GM21825 (cell line): ENCODE data around the gene SLC35E3.

Experiments
- ATAC-seq: cut with Tn5 transposase; IDR thresholded peaks from one replicate; pipeline ENCODE4 v1.9.1; 2021; ENCODE audit warnings: mild to moderate bottlenecking, moderate library complexity; ENCODE audit not compliant: unreplicated experiment

SLC35E3 gene

DNA sequence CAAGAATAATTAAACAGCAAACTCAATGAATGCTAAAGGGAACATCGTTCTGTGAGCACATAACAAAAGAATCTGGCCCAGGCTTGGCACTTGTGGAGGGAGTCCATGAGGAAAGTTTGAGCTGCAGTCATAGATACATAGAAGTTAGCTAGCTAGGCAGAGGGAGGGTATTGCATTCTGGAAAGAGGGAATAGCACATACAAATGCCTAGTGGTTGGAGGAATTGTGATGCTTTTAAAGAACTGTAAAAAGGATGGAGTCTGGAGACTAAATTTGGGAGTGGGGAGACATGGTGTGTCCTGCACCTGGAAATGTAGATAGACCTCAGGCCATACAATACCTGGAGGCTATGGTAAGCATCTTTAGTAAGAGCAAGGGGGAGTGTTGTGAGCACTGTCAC lies 24.0 kb downstream of the SLC35E3 start:
- ATAC-seq, result no peak

DNA sequence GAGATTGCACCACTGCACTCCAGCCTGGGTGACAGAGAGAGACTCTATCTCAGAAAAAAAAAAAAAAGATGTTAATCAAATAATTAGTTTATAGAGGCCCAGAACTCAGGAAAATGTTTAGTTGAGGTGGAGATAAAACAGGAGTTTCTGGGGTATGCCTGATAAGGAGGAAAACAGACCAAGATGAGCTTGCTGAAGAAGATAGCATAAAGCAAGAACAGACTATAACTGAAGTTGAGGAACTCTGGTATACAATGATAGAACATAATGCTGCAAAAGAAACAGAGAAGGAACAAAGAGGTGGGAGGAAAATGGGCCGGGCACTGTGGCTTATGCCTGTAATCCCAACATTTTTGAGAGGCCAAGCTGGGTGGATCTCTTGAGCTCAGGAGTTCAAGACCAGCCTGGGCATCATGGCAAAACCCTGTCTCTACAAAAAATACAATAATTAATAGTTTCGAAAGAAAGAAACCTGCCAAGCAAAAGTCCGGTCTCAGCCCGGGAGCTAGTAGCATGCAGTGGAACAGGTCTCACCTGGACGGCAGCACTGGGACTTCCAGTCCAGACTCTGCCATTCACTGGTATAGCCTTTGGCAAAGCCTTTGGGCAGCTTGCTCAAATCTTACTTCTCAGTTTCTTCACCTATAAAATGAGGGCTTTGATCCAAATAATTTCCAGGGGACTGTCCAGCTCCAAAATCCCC lies 25.4 kb downstream of the SLC35E3 start:
- ATAC-seq, result no peak

DNA sequence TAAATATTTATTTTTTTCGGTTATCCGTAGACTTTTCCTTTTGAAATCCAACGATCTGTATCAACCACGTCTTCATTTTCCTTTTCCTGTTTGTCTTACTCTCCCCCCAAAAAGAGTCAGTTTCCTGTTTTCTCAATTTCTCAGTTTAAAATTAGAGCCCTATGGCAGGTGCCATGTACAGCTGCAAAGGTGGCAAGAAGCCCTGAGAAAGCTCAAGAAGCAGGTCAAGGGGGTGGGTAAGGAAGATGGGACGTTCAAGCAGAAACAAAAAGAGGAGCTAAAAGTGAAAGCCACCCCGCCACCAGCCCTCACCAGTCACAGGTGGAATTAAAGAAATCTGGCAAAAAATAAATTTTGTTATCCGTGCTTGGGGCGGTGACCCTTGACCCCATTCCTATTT lies 26.7 kb downstream of the SLC35E3 start:
- no peak for ATAC-seq

DNA sequence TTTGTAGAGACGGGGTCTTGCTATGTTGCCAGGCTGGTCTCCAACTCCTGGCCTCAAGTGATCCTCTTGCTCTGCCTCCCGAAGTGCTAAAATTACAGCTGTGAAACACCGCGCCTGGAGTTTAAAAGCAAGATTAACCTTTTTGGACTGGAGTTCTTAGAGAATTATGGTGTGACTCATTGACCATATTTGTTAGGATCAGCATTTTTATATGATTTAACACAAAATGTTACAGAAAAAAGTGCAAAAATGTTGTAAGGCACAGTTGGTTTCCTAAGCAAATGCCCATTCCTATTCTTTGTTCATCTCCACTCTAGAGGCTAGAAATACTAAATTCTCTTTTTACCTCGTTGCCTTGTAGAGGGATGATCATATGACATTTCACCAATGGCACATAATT lies 27.6 kb downstream of the SLC35E3 start:
- no peak for ATAC-seq

DNA sequence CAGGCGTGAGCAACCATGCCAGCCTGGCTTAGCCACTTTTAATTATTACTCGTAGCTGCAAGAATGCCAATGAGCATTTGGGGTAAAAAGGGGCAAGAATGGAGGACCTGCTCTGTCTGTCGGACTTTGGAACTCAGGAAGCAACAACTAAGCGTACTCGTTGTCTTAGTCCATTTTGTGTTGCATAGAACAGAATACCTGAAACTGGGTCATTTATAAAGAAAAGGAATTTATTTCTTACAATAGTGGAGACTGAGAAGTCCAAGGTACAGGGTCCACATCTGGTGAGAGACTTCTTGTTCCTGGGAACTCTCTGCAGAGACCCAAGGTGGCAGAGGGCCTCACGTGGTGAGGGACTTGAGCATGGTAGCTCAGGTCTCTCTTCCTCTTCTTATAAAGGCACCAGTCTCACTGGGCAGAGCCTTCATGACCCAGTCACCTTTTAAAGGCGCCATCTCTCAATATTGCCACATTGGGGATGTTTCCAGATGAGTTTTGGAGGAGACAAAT lies 29.2 kb downstream of the SLC35E3 start:
- ATAC-seq, result no peak

DNA sequence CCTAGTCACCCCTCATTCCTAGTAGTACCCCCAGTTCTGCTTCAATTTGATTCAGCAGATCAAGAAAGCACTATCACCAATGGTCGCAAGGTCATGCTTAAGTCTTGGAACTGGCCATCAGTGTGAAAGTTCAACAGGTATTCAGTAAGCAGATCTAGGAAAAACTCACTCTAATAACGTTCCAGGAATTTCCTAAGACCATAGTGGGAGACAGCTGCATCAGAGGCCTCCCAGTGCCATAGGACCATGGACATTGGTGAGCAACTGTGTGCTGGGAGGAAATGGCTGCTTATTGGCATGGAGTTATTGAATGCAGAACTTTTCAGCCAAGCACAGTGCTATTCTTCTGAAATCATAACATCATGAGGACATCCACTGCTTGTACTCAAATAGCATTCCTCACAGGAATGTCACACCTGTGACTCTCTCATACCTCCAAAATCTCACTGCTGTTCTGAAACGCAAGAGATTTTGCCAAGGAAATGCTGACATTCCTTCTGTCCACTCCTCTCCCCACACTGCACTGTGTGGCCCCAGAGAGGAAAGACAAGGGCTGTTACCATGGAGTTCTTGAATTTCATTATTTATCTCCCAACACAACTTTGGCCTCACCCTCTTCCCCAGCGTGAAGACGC lies 31.1 kb downstream of the SLC35E3 start:
- no peak for ATAC-seq

DNA sequence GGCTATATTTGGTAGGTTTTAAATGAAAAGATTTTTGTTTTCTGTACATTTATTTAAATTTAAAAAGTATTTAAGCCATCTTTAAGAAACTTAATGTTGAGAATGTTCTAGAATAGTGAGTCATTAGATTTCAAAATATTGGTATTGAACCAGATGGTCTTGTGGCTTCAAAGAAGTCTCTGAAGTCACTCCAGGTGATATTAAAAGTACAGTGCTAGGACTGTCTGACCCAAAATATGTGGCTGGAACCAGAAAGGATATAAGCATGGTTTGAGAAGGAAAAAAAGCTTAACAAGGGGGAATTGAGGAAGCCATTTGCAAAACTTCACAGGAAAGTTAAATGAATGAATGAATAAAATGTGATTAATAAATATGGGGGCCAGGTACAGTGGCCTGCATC lies 33.3 kb downstream of the SLC35E3 start:
- ATAC-seq, result no peak

DNA sequence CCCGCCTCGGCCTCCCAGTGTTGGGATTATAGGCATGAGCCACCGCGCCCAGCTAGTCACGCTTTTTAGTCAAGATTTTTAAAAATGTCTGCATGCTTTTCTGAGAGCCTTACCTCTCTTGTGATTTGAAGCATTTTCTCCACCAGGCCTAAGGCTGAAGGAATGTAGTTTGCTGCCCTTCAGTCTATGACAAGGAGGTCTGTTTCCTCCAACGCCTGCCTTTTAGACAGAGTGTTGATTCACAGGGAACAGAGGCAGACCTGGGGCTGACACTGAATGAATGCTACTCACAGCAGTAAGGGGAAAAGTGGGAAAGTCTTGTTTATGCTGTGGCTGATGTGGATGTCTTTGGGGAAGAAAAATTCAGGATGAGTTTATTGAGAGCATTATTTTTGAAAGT lies 34.8 kb downstream of the SLC35E3 start:
- ATAC-seq, result no peak

DNA sequence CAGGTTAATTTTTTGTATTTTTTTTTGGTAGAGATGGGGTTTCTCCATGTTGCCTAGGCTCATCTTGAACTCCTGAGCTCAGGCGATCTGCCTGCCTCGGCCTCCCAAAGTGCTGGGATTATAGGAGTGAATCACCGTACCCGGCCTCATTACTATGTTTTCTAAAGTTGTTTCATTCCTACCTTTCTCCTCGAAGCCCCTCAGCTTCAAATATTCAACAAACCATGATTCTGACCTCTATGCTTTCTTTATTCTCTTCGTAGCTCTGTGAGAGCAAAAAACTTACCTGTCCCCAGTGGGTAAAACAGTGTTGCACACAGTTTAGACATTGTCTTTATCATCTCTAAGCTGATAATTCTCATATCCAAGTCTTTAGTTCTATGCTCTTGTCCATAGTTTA lies 35.8 kb downstream of the SLC35E3 start:
- ATAC-seq, result no peak

DNA sequence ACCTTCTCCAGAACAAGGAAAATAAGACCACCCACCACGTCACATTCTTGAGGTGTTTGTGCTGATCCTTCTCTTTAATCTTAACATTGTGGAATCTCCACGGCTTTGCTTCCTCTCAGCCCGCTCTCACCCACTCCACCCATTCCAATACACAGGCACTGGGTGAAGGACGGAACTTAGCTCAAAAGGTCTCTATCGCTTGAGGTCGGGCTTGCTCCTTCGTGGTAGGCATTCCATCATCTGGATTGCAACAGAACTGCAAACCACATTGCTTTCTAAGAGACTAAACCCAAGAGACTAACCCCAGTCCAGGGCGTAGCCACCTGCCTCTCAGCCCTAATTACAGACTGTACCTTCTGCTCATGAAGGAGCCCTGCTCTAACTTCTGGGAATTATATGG lies 38.0 kb downstream of the SLC35E3 start:
- ATAC-seq, result no peak

DNA sequence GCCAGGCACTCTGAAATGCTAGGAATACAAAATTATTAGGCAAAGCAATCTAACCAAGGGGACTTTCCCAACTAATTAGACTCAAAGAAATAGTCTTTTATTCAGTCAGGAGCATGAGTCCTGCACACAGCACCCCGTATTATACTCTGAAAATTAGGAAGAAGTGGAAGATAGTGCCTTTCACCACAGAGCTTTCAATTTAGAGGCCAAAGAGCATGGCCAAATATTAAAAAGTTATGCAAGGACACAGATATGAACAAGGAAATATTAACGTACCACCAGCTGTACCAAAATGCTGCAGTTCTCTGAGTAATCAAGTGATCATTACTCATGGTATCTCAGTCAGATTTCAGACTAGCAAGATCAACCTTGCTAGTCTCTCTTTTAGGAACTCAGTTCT lies 39.4 kb downstream of the SLC35E3 start:
- ATAC-seq, result no peak

DNA sequence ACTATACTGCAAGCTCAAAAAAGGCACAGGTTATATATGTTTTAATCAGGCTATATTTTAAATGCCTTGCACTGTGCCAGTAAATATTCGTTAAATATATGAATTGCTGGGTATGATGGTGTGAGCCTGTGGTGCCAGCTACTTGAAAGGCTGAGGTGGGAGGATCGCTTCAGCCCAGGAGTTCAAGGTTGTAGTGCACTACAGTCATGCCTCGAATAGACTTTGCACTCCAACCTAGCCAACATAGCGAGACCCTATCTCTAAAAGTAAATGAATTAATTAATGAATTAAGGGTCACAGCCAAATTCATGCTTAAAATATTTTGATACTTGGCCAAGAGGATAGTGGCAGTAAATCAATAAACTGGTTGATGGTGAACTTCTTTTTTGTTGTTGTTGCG lies 39.8 kb downstream of the SLC35E3 start:
- ATAC-seq, result no peak

DNA sequence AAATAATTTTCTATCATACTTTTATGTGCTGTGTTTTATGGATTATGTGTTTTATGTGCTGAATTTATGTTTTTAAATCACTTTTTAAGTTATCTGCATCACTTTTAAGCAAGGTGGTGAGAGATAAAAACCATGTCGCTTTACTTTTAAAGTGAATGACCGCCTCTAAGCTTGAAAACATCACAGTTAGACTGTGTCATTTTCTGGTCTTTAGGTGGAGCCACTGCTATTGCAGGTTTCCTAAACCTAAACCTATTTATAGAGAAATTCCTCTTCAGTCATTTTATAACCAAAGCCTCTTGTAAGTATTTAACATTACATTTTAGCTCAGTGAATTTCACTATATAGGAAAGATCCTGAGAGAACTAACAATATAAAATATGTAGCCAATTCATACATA lies 41.0 kb downstream of the SLC35E3 start:
- ATAC-seq, result no peak

DNA sequence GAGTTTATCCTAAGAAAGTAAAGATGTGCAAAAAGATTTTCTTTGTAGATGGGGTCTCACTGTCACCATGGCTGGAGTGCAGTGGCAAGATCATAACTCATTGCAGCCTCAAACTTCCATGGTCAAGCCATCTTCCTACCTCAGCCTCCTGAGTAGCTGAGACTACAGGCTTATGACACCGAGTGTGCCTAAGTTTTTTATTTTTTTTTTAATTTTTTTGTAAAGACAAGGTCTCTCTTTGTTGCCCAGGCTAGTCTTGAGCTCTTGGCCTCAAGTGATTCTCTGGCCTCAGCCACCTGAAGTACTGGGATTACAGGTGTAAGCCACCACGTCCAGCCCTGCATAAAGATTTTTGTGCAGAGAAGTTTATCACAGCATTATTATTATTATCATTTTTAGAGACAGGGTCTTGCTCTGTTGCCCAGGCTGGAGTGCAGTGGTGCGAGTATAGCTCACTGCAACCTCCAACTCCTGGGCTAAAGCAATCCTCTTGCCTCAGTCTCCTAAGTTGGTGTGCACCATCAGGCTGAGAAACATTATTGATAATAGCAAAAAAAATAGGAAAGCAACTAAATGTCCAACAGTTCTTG lies 42.7 kb downstream of the SLC35E3 start:
- ATAC-seq, result no peak

DNA sequence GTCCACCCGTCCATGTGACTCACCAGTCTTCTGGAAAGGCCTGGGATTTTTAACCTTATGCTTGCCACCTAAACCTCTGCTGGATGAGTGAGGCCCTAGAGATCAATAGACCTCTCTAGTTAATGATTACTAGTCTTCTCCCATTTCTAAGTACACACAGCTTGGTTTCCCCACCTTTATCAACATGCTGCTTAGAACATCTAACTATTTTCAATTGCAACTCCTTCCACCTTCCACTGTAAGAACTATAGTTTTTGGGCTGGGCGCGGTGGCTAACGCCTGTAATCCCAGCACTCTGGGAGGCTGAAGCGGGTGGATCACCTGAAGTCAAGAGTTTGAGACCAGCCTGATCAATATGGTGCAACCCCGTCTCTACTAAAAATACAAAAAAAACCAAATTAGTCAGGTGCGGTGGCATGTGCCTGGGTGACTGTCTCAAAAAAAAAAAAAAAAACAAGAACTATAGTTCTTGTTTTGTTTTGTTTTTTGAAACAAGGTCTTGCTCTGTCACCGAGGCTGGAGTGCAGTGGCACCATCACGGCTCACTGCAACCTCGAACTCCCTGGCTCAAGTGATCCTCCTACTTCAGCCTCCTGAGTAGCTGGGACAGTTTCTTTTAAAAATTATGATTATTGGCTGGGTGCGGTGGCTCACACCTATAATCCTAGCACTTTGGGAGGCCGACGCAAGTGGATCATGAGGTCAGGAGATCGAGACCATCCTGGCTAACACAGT lies 43.3 kb downstream of the SLC35E3 start:
- no peak for ATAC-seq

DNA sequence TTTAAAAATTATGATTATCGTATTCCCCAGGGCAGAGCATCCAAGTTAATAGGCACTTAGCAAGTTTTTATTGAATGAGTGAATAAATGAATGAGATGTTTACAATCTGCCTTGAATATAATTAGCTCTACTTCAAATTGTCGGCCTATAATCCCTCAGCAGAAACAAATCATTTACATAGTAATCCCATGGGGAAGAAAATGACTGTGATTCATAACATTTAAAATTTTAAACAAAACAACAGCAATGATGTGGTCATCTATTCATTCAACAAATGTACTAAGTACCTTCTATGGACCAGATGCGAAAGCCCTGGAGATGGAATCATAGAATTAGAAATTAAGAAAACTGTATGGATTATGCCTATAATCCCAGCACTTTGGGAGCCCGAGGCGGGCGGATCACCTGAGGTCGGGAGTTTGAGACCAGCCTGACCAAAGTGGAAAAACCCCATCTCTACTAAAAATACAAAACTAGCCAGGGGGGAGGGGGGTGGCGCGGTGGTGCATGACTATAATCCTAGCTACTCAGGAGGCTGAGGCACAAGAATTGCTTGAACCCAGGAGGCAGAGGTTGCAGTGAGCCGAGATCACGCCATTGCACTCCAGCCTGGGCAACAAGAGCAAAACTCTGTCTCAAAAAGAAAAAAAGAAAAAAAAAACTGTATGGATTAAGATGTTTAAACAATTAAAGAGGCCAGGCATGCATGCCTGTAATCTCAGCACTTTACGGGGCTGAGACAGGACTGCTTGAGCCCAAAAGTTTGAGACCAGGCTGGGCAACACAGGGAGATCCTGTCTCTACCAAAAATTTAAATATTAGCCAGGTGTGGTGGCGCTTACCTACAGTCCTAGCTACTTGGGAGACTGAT lies 44.3 kb downstream of the SLC35E3 start:
- ATAC-seq, result no peak

DNA sequence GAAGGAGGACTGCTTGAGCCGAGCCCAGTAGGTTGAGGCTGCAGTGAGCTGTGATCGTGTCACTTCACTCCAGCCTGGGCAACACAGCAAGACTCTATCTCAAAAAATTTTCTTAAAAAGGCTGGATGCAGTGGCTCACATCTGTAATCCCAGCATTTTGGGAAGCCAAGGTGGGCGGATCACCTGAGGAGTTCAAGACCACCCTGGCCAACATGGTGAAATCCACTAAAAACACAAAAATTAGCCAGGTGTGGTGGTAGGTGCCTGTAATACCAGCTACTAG lies 44.9 kb downstream of the SLC35E3 start:
- no peak for ATAC-seq

DNA sequence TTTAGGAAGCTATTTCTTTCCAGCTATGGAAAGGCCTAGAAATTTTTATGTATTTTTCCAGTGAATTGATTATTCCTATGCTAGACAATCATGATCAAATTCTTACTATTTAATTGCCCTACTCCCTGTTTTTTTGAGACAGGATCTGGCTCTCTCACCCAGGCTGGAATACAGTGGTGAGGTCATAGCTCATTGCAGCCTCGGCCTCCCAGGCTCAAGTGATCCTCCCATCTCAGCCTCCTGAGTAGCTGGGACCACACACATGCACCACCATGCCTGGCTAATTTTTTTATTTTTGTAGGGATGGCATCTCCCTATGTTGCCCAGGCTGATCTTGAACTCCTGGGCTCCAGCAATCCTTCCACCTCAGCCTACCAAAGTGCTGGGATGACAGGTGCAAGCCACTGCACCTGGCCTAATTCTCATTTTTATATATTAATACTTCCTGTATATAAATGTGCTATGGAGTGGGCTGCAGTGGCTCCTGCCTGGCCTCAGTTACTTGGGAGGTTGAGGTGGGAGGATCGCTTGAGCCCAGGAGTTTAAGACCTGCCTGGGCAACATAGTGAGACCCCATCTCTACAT lies 46.0 kb downstream of the SLC35E3 start:
- no peak for ATAC-seq

DNA sequence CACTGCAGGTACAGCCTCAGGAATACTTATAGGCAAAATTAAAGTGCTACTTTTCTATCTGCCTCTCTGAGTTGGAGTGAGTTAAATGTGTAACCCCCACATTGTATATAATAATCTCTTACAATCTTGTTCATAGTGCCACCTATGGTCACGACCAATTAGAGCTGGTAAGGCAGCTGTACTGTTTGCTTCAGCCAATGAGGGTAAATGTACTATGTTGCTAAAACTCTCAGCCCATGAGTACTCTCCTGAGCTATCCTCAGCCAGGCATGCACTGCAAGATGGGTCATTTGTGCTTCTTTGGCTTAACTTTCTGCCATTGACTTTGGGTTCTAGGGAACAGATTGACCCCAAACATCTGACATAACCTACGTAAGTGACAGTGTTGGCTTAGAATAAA lies 47.0 kb downstream of the SLC35E3 start:
- no peak for ATAC-seq

DNA sequence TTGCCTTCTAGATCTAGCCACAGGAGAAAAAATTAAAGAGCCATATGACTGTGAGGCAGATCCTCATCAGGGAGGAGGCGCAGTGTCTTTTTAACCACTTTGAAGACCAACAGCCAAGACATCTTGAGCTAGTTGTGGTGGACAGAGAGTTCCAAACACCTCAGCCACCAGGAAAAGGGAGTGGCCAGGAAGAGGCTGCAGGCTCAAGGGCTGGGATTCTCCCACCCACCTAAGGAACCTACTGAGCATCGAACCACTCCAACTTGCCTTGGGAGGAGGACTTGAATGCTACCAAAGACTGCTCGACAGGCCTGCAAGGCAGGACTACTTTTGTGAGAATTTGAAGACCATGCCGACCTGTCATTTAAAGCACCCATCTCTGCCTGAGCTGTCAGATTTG lies 47.5 kb downstream of the SLC35E3 start:
- ATAC-seq, result no peak
